ENCODE data around the gene HRH3.

The HRH3 gene

GRCh38 chr20:62215020-62215990, 4.8 kb downstream of the HRH3 start:
- DNase-seq (ENCODE audit: low read depth in 2 of 2): no peak

DNA sequence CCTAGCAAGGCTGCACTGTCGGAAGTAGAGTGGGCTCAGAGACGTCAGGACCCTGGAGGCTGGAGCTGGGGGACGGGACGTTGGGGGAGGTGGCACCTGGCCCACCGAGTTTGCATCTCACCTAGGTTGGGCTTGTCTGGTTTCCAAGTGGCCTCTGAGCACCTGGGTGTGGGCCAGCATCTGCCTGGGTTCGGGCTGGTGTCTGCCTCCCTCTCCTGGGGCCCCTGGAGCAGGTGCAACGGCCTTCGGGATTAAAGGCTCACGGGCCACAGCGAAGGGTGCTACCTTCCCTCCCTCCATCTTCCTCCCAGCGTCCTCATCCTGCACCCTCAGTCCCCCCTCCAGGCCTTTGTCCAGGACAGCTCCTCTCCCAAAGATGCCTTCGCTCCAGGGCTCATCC, 6.0 kb downstream of the HRH3 start:
- DNase-seq (ENCODE audit: low read depth in 2 of 2): no peak

DNA sequence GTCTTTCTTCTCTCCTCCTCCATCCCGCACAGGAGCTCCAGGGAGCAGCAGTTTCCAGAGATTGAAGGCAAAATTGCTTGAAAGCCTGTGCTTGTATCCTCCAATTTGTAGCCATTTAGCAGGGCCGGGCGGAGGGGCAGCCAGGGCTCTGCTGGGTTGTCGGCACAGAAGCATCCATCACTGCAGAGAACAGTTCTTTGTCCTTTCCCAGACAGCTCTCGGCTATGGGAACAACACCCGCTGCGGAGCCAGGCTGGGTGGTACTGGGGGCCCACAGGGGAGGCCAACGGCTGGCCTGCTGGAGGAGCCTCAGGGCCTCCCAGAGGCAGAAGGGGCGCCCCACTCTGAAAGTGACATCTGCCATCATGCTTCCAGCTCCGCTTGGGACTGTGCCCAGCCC, 7.8 kb downstream of the HRH3 start:
- DNase-seq (ENCODE audit: low read depth in 2 of 2): no peak

- DNase-seq (ENCODE audit: low read depth in 2 of 2): no peak
Measured at GRCh38 chr20:62211769-62212288, 8.2 kb downstream of the HRH3 start.

GRCh38 chr20:62211216-62211615, 8.9 kb downstream of the HRH3 start:
- DNase-seq (ENCODE audit: low read depth in 2 of 2): no peak

DNA sequence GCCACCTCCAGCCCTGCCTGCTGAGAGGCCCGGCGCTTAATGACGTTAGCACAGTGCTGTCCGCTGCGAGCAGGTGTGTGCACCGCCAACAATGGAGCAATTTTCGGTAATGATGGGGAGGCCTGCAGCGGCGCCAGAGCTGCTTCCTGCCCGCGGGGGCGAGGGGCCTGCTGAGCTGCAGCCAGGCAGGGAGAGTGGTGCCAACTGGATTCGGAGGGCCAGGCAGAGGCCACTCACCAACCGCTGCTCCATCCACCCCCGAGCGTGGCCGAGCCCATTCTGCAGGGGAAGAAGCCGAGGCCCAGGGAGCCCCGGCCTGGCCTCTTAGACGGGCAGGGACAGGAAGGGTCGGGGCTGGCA, 9.6 kb downstream of the HRH3 start:
- DNase-seq (ENCODE audit: low read depth in 2 of 2): no peak

DNA sequence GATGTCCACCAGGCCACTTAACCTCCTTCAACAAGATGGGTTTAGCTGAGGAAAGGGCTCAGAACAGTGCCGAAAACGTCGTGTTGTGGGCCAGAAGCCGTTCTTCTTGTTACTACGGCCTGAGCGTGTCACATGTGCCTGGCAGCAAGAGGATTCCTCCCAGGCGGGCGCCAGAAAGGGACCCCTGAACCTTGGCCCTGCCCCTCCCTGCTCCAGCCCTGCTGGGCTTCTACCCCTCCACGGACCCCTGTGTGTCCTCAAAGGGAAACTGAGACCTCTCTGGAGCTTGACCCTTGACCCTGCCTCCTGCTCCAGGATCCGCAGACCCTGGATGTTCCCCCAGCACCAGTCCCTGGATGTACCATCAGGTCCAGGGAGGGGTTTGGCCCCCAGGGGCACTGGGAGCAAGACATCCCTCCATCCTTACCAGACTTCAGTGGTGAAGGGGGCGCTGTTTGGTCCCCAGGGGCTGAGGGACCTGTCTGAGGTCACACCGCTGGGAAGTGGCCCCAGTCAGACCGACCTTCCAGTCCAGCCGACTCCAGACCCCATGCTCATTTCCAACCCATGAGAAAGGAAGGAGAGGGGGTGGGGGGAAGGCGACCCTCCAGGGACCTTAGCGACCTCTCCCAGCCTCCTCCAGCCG, 10.1 kb downstream of the HRH3 start:
- no peak for DNase-seq (ENCODE audit: low read depth in 2 of 2)

- no peak for DNase-seq (ENCODE audit: low read depth in 2 of 2)
Measured at GRCh38 chr20:62208795-62209755, 11.0 kb downstream of the HRH3 start.

GRCh38 chr20:62208061-62208794, 11.8 kb downstream of the HRH3 start:
- no peak for DNase-seq (ENCODE audit: low read depth in 2 of 2)

DNA sequence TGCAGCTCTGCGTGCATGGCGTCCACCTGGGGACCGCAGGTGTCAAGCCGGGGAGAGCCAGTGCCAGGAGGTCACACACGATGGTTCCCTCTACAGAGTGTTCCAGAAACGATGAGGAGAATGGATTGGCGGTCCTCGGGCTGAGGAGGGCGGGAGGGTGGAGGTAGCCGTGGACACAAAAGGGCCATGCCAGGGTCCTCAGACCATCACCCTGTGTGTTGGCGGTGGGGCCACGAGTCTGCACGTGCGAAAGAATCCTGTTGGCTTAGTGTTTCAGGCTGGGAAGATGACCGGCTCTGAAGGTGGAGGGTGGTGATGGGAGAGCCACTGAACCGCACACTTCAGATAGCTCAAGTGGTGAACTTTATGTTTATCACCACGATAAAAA, 13.7 kb downstream of the HRH3 start:
- no peak for DNase-seq (ENCODE audit: low read depth in 2 of 2)

GRCh38 chr20:62205618-62206387, 14.3 kb downstream of the HRH3 start:
- DNase-seq (ENCODE audit: low read depth in 2 of 2): no peak

- peak; percentile 27 to 30 for DNase-seq (ENCODE audit: low read depth in 2 of 2)
Measured at GRCh38 chr20:62203378-62204030, 16.6 kb downstream of the HRH3 start.

DNA sequence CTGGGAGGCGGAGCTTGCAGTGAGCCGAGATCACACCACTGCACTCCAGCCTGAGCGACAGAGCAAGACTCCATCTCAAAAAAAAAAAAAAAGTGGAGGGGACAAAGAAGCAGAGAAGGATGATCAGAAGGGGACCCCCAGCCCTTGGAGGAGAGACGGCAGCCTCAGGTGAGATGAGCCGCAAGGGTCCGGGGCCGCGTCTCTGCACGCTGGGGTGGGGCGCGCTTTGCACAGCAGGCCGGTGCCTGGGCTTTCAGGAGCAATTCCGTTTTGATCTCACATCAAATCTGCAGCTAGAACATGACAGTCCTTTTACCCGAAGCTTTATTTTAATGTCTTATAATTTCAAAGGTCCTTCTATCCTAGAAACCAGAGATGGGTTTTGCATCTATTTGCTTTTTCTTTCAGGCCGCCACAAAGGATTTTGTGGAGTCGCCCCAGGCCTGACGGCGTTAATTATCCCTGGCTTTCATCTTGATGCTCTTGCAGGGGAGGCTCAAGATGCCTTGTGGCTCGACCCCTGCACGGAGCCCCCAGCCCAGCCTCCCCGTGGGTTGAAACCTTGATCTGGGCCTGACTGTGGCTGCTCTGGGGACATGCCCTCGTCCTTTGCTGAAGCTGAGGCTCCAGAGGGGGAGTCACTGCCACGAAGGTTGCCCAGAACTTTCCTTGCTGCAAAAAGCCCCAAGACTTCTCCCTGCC, 17.3 kb downstream of the HRH3 start:
- no peak for DNase-seq (ENCODE audit: low read depth in 2 of 2)

DNA sequence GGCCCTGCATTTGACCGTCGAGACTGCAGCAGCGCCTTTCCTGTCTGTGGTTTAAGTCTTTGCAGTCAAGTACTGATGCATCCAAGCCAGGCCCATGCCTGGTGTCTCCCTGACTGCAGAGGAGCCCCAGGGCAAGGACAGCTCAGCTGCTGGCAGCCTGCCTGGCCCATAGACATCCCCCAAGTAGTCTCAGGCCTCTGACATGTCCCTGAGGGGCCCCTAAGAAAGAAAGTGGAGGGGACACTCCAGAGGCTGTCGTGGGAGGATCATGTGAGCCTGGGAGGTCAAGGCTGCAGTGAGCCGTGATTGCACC, 18.0 kb downstream of the HRH3 start:
- no peak for DNase-seq (ENCODE audit: low read depth in 2 of 2)

DNA sequence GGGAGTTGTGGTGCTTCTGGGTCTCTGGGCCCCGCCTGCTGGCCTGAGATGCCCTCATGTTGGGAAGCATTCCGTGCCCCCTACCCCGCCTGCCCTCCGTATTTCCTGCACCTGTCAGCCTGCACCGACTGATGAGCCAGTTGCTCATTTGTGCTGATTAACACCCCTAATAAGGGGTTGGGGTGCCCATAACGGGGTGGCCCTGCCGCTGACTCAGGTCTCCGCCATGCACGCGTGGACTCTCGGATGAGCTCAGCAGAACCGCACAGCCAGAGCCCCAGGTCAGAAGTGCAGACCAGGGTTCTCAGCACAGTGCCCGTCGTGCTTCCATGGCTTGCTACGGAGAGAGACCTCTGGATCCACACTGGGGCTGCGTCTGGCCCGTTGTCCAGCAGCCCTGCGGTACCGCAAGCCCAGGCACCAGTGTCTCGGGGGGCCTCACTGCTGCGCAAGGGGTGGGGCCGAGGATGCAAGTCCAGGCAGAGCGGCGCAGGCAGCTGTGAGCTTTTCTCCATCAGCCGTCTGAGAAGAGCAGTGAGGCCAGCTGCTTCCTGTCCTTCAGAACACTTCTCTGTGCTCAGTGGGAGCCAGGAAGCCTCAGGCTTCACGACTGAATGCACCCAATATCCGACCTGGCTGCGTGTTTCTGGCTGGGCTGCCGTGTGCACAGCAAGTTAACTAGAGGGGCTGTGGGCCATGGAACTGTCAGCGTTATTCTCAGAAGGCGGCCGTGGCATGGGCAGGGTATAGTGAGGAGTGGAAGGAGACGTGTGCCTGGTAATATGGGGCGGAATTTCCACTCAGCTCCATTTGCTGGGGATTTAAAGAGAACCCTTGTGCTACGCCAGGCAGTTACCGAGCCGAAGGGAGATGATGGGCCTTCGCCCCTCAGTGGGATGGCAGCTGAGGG, 18.6 kb downstream of the HRH3 start:
- no peak for DNase-seq (ENCODE audit: low read depth in 2 of 2)

- DNase-seq (ENCODE audit: low read depth in 2 of 2): no peak
Measured at GRCh38 chr20:62200491-62201172, 19.4 kb downstream of the HRH3 start.

- no peak for DNase-seq (ENCODE audit: low read depth in 2 of 2)
Measured at GRCh38 chr20:62198931-62199330, 21.1 kb downstream of the HRH3 start.

DNA sequence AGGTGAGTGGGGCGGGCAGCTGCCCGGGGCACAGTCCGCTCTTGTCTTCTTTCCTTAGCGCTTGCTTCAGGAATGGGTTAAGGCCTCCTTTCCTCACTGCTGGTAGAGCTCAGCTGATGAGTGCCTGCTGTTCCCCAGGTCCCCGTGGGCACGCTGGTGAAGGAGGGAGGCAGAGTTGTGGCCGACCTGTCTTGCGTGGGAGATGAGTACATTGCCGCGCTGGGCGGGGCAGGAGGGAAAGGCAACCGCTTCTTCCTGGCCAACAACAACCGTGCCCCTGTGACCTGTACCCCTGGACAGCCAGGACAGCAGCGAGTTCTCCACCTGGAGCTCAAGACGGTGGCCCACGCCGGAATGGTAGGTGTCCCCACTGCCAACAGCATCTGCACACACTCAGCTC, 21.6 kb downstream of the HRH3 start:
- DNase-seq (ENCODE audit: low read depth in 2 of 2): no peak
